Retinal pigment epithelial cell (primary cell): ENCODE measurements around the gene GOT2.

Experiments used
- DNase-seq: peaks from one replicate; pipeline ENCODE4 v3.0.0-alpha.2; 2010; ENCODE audit warnings: low read depth
- H3K4me3 ChIP-seq: 2 replicates; pipeline ENCODE4 v1.5.1; 2011; ENCODE audit warnings: mild to moderate bottlenecking, low read length, control low read depth, moderate library complexity
- CTCF ChIP-seq: conservative IDR thresholded peaks from 2 replicates; pipeline ENCODE4 v1.5.1; 2011; ENCODE audit warnings: low read depth, low read length, control low read depth, inconsistent platforms

Gene GOT2

DNA sequence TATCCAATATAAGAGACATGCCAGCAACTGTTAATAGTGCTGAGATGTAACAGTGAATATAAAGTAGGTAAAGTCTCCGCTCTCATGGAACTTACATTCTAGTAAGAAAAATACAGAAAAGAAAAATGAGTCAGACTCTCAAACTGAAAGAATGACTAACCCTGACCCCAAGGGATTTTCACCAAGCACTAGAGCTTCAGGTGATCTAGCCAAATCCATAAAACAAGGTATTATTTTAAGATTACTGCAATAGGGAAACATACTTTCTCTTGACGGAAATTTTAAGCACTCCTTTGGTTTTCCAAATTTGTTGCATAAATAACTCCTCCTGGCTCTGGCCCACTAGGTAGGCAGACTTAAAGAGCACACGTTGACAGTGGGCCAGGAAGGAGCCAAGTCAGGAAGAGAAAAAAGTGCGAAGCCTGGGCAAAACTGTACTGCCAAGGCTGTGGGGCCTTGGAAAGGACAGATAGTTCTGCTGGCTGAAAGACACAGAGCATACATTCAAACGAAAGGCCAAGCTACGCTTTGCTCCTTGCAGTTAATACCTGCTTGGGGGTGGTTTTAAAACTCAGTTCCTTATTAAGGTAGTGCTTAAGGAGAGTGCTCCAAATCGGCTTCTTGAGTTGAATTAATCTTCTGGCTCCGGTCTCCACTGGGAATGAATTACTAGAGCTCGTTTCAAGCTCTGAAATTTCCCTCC lies 1.4 kb downstream of the GOT2 start:
- H3K4me3 ChIP-seq: peak overlapping the region; percentile 80
- no peak for DNase-seq
- TF ChIP-seq CTCF: no peak

DNA sequence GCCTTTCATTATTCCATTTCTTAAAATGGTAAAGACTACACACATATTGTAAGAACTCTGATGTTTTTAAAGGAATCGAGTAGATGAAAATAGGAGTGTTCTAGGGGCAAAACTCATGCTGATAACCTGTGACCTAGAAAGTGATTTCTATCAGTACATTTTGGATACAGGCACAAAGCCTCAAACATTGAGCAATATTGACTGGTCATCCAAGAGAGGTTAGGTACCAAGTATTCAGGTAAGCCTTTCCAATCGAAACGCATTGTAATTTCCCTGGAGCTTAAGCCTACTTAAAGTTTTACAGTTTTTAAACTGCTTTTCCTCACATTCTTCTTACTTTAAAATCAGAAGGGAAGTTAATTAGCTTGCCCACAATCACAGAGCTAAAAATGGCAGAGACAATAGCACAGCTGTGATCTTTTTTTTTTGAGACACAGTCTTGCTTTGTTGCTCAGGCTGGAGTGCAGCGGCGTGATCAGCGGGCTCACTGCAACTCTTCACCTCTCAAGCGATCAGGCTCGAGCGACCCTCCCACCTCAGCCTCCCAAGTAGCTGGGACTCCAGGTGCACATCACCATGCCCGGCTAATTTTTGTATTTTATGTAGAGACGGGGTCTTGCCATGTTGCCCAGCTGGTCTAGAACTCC lies 3.3 kb downstream of the GOT2 start:
- DNase-seq: no peak
- TF ChIP-seq CTCF: no peak

GRCh38 chr16:58727796-58728568 lies 6.1 kb downstream of the GOT2 start:
- no peak for TF ChIP-seq CTCF
- H3K4me3 ChIP-seq: no peak overlapping the region
- no peak for DNase-seq

More for the DNA sequence above, 3.3 kb downstream of the GOT2 start:
- H3K4me3 ChIP-seq: no peak overlapping the region

DNA sequence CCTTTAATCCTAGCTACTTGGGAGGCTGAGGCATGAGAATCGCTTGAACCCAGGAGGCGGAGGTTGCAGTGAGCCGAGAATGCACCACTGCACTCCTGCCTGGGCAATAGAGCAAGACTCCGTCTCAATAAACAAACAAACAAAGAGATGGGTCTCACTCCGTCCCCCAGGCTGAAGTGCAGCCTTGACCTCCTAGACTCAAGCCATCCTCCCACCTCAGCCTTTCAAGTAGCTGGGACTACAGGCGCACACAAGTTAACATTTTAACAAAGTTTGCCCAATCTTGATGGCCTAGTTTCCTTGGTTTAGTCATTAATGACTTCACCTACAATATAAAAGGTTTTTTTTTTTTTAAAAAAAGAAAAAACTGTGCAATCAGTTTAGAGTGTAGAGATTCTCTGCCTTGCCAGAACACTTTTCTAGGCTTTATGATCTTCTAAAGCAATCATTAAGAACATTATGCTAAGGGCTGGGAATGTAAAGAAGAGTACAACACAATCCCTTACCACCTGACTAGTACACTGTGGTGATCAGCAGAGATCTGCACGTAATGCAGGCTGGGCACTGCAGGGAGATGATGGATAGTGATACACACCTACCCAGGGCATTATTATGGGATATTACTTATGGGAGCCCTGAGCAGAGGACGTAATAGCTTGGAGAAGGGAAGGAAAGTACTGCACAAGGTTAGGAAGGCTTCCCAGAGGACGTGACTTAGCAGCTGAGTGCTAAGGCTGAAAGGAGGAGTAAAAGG lies 6.9 kb downstream of the GOT2 start:
- no peak overlapping the region for H3K4me3 ChIP-seq
- TF ChIP-seq CTCF: no peak
- no peak for DNase-seq

- DNase-seq: no peak
- TF ChIP-seq CTCF: no peak
- no peak overlapping the region for H3K4me3 ChIP-seq
Measured at GRCh38 chr16:58723109-58723508, 11.0 kb downstream of the GOT2 start.

- no peak for TF ChIP-seq CTCF
- H3K4me3 ChIP-seq: no peak overlapping the region
Measured at GRCh38 chr16:58717994-58718393, 16.1 kb downstream of the GOT2 start.

More at GRCh38 chr16:58717994-58718393, 16.1 kb downstream of the GOT2 start:
- DNase-seq: no peak
